Panc1 (cell line): ENCODE results near the gene CHURC1.

Source experiments
- CTCF ChIP-seq: fragments of 450-650 bp; IDR thresholded peaks from 2 replicates; pipeline ENCODE4 v1.5.1; 2017; ENCODE audit warnings: mild to moderate bottlenecking
- TF ChIP-seq, protein P1 (sequence below), 2 experiments: IDR thresholded peaks; 2 replicates each; pipeline ENCODE4 v1.6.1; 2011 to 2012; ENCODE audit warnings: low read depth in 2 of 2, control low read depth in 1 of 2, low read length in 1 of 2, mild to moderate bottlenecking in 1 of 2, moderate library complexity in 1 of 2; ENCODE audit not compliant: insufficient read depth in 1 of 2

- no peak for TF ChIP-seq CTCF
- TF ChIP-seq, protein P1, sequence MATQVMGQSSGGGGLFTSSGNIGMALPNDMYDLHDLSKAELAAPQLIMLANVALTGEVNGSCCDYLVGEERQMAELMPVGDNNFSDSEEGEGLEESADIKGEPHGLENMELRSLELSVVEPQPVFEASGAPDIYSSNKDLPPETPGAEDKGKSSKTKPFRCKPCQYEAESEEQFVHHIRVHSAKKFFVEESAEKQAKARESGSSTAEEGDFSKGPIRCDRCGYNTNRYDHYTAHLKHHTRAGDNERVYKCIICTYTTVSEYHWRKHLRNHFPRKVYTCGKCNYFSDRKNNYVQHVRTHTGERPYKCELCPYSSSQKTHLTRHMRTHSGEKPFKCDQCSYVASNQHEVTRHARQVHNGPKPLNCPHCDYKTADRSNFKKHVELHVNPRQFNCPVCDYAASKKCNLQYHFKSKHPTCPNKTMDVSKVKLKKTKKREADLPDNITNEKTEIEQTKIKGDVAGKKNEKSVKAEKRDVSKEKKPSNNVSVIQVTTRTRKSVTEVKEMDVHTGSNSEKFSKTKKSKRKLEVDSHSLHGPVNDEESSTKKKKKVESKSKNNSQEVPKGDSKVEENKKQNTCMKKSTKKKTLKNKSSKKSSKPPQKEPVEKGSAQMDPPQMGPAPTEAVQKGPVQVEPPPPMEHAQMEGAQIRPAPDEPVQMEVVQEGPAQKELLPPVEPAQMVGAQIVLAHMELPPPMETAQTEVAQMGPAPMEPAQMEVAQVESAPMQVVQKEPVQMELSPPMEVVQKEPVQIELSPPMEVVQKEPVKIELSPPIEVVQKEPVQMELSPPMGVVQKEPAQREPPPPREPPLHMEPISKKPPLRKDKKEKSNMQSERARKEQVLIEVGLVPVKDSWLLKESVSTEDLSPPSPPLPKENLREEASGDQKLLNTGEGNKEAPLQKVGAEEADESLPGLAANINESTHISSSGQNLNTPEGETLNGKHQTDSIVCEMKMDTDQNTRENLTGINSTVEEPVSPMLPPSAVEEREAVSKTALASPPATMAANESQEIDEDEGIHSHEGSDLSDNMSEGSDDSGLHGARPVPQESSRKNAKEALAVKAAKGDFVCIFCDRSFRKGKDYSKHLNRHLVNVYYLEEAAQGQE (IDR thresholded peaks at IDR 0.05; ENCODE audit: insufficient read depth in 1 of 2, low read depth in 2 of 2, low read length in 1 of 2) = no peak
Measured at GRCh38 chr14:64943556-64943955, 29.3 kb downstream of the CHURC1 start.
